ENCODE data around the gene NRSN2. TPM values are rescaled to one million over a fixed set of nuclear protein-coding genes. Genes with fewer than 3 reads are reported as not detected.
A peak's percentile ranks its signal among the peaks of the same experiment; 100 is the strongest.

Gene NRSN2
- total RNA-seq, 1 experiment from 2014 or later = 22.7 TPM

GRCh38 chr20:298776-299391 is 48.0 kb upstream of the NRSN2 start:
- Histone ChIP-seq H2BK12ac (ENCODE audit: insufficient read length, low read depth, low read length) (no peak overlapping the region), H2BK5ac (ENCODE audit: insufficient read length, low read length) (no peak overlapping the region), H3K23ac (ENCODE audit: insufficient read length, low read depth, low read length) (no peak overlapping the region), H3K27me3 (ENCODE audit: insufficient read depth, low read length) (no peaks in the 10 kb centered on the region), H3K9ac (ENCODE audit: extremely low read depth, insufficient read length, low read length) (peak overlapping the region; percentile 96), H3K9me3 (ENCODE audit: control insufficient read depth, low read depth, low read length) (no peaks in the 10 kb centered on the region), H2BK15ac (ENCODE audit: low read depth, low read length) (no peak overlapping the region), H3K14ac (ENCODE audit: insufficient read depth, low read length) (no peak overlapping the region), H3K4ac (ENCODE audit: low read depth, low read length) (no peak overlapping the region), H3K4me2 (ENCODE audit: insufficient read depth, insufficient read length, low read length) (peak overlapping the region; percentile 96), H2AFZ (ENCODE audit: low read length) (no peak overlapping the region), H4K8ac (replicated peaks; ENCODE audit: insufficient read length, low read depth, low read length) (no peak overlapping the region), H3K79me2 (ENCODE audit: insufficient read depth, low read length) (peaks cover 17% of the 10 kb centered on the region; the same call in 1 of the 2 replicates), H3T11ph (ENCODE audit: low read length) (no peak overlapping the region), H3K27ac (ENCODE audit: insufficient read length, low read depth, low read length) (no peak overlapping the region), H3K23me2 (ENCODE audit: insufficient read length, low read depth, low read length, poor library complexity, severe bottlenecking) (peaks cover 24% of the 10 kb centered on the region), H2BK20ac (ENCODE audit: low read depth, low read length, poor library complexity, severe bottlenecking) (no peak overlapping the region), H3K4me1 (ENCODE audit: insufficient read depth, low read length) (peaks cover 10% of the 10 kb centered on the region; the same call in 1 of the 2 replicates), H4K20me1 (ENCODE audit: control insufficient read depth, insufficient read depth, insufficient read length) (no peaks in the 10 kb centered on the region), H4K91ac (ENCODE audit: insufficient read length, low read depth, low read length) (no peak overlapping the region), H3K56ac (ENCODE audit: insufficient read length, low read depth, low read length) (no peak overlapping the region), H2BK120ac (ENCODE audit: low read depth, low read length, poor library complexity, severe bottlenecking) (no peak overlapping the region), H4K5ac (ENCODE audit: insufficient read length, low read depth, low read length) (no peak overlapping the region), H2AK5ac (ENCODE audit: insufficient read length, low read length) (no peak overlapping the region), H3K18ac (ENCODE audit: insufficient read length, low read depth, low read length) (no peak overlapping the region), H3K79me1 (ENCODE audit: insufficient read depth, low read depth, low read length, poor library complexity, severe bottlenecking) (no peaks in the 10 kb centered on the region)
- no CpG with 5 or more reads among the region's 15 CpGs for WGBS (ENCODE audit: extremely low coverage, insufficient read length, low lambda C conversion rate)
- Mint-ChIP-seq H3K9me3 (peaks cover 0 to 4% of the 10 kb centered on the region in 2 experiments; a peak in 3 of 5 replicates), H3K36me3 (ENCODE audit: insufficient read depth in 1 of 3, low read depth in 3 of 3) (peaks cover 12 to 17% (median 15%) of the 10 kb centered on the region in 3 experiments), H3K27me3 (ENCODE audit: low read depth) (peaks cover 24% of the 10 kb centered on the region), H3K27ac (peak overlapping the region in 1 of 3 experiments; percentile 93; a peak in 3 of 7 replicates), H3K4me3 (peak overlapping the region; percentile 95 to 99), H3K4me1 (peaks cover 50 to 54% of the 10 kb centered on the region in 2 experiments)
- DNase-seq = no peak
- TF ChIP-seq CTCF (conservative IDR thresholded peaks at IDR 0.05) = no peak
